K562 (cell line): Measurements from ENCODE around the gene CHEK2. TPM values are rescaled to one million over a fixed set of nuclear protein-coding genes. Genes with fewer than 3 reads are reported as not detected.

Source experiments
- ATAC-seq: fragments of 200-7000 bp; cut with Tn5 transposase; 3 replicates; pipeline ENCODE4 v1.9.1; 2020; ENCODE audit warnings: moderate library complexity
- BruUV-seq: library from RNA; stranded (reverse); fragments of 400-500 nt; replicated peaks from 2 replicates; lab custom pipeline; 2021; lab: Mats Ljungman, UMichigan
- CTCF ChIA-PET: fragments of 300-600 bp; formaldehyde crosslinking; extraction: SDS; loops from one replicate; lab custom pipeline; 2021; ENCODE audit warnings: low intra/inter-chr PET ratio; lab: Yijun Ruan, JAX
- POLR2A ChIA-PET: fragments of 300-600, 350-650 bp; sonication (Branson Sonifier 250); formaldehyde crosslinking; extraction: SDS; loops from one replicate; lab custom pipeline; 2021; ENCODE audit warnings: antibody characterized with exemption, inconsistent platforms; lab: Yijun Ruan, JAX
- DNase-seq, 4 experiments: peaks; one replicate each; pipeline versions ENCODE4 v3.0.0 to v3.0.0-alpha.2; 2011 to 2018; ENCODE audit warnings: low spot score in 3 of 4, mixed read lengths in 3 of 4; ENCODE audit errors: extremely low read depth in 1 of 4
- FAIRE-seq: peaks from 2 replicates; lab custom pipeline; 2011; peaks lifted over from hg19 to GRCh38; lab: Jason Lieb, UNC
- H2AFZ ChIP-seq: 2 replicates; pipeline ENCODE4 v1.6.0; 2011; ENCODE audit warnings: low read depth, low read length, control low read depth, inconsistent platforms
- H3K27ac ChIP-seq: fragments of 200-600 bp; 3 replicates; pipeline ENCODE4 v1.8.0; 2011; ENCODE audit warnings: low read depth, mild to moderate bottlenecking, control low read depth, inconsistent platforms, low read length, moderate library complexity, mixed read lengths; ENCODE audit errors: extremely low read depth
- H3K27me3 ChIP-seq, 2 experiments: fragments of 300-600 bp in 1 of 2; 2 replicates in 1 of 2; 3 replicates in 1 of 2; pipeline versions ENCODE4 v1.6.0 to v1.8.0; 2011; ENCODE audit warnings: inconsistent platforms in 2 of 2, low read length in 2 of 2, mild to moderate bottlenecking in 1 of 2, mixed read lengths in 1 of 2, moderate library complexity in 1 of 2; ENCODE audit not compliant: control insufficient read depth in 2 of 2, insufficient read depth in 2 of 2
- H3K36me3 ChIP-seq: fragments of 300-600 bp; 3 replicates; pipeline ENCODE4 v1.8.0; 2011; ENCODE audit warnings: mild to moderate bottlenecking, low read length, inconsistent platforms; ENCODE audit not compliant: control insufficient read depth, insufficient read depth
- H3K4me1 ChIP-seq, 2 experiments: fragments of 200-600 bp in 1 of 2; replicated peaks in 1 of 2; 2 replicates in 1 of 2; 3 replicates in 1 of 2; pipeline versions ENCODE4 v1.5.1 to v1.8.0; 2011; ENCODE audit warnings: inconsistent platforms in 2 of 2, low read length in 2 of 2, mild to moderate bottlenecking in 1 of 2, mixed read lengths in 1 of 2, moderate library complexity in 1 of 2; ENCODE audit not compliant: control insufficient read depth in 2 of 2, insufficient read depth in 2 of 2
- H3K4me2 ChIP-seq: 2 replicates; pipeline ENCODE4 v1.6.1; 2011; ENCODE audit warnings: low read length, control low read depth, inconsistent platforms, mixed read lengths; ENCODE audit not compliant: insufficient read depth
- H3K4me3 ChIP-seq: fragments of 200-600 bp; sonication (generic), shearing (Covaris generic); 2 replicates; pipeline ENCODE4 v1.5.1; 2016; ENCODE audit warnings: control low read depth, inconsistent platforms
- H3K79me2 ChIP-seq: fragments of 200-600 bp; 3 replicates; pipeline ENCODE4 v1.8.0; 2011; ENCODE audit warnings: low read length, inconsistent platforms; ENCODE audit not compliant: control insufficient read depth, insufficient read depth
- H3K9ac ChIP-seq, 2 experiments: 2 replicates each; pipeline versions ENCODE4 v1.6.0 to v1.6.1; 2011; ENCODE audit warnings: low read depth in 2 of 2, low read length in 2 of 2, control low read depth in 1 of 2, inconsistent platforms in 1 of 2, mild to moderate bottlenecking in 1 of 2, mixed read lengths in 1 of 2; ENCODE audit not compliant: insufficient read depth in 1 of 2
- H3K9me1 ChIP-seq: one replicate; pipeline ENCODE4 v1.6.0; 2011; ENCODE audit warnings: inconsistent platforms, mild to moderate bottlenecking, low read length, moderate library complexity; ENCODE audit not compliant: control insufficient read depth, insufficient read depth
- H3K9me3 ChIP-seq: replicated peaks from 2 replicates; pipeline ENCODE4 v1.5.1; 2011; ENCODE audit warnings: low read depth, low read length, inconsistent platforms; ENCODE audit not compliant: control insufficient read depth, insufficient read depth
- H4K20me1 ChIP-seq: replicated peaks from 2 replicates; pipeline ENCODE4 v1.6.1; 2011; ENCODE audit warnings: low read length, inconsistent platforms, mixed read lengths; ENCODE audit not compliant: control insufficient read depth, insufficient read depth
- CBX8 ChIP-seq: fragments of 200-600 bp; sonication (generic); IDR thresholded peaks from 2 replicates; pipeline ENCODE4 v1.6.1; 2012; ENCODE audit warnings: borderline replicate concordance, mixed run types, low read depth, mild to moderate bottlenecking, moderate library complexity, mixed read lengths, low read length, control low read depth, inconsistent platforms; ENCODE audit not compliant: poor library complexity, severe bottlenecking; ENCODE audit errors: extremely low read depth
- CCNT2 ChIP-seq: IDR thresholded peaks from 2 replicates; pipeline ENCODE4 v1.6.1; 2011; ENCODE audit warnings: borderline replicate concordance, low read depth, mild to moderate bottlenecking, moderate library complexity, mixed read lengths, low read length; ENCODE audit not compliant: insufficient read length; ENCODE audit errors: extremely low read depth
- CEBPG ChIP-seq, 3 experiments: fragments of 200-800 bp in 1 of 3; sonication (Bioruptor generic) in 1 of 3; sonication (generic) in 1 of 3; formaldehyde crosslinking in 1 of 3; IDR thresholded peaks in 2 of 3; conservative IDR thresholded peaks in 1 of 3; 2 replicates each; pipeline versions ENCODE4 v1.6.1 to v1.8.0; 2016 to 2022; ENCODE audit warnings: missing compliant biosample characterization in 2 of 3, missing genetic modification characterization in 2 of 3, mild to moderate bottlenecking in 1 of 3, missing genetic modification reagents in 1 of 3
- NFATC3 ChIP-seq: fragments of 450-650 bp; IDR thresholded peaks from 2 replicates; pipeline ENCODE4 v1.6.1; 2017; ENCODE audit warnings: mild to moderate bottlenecking
- NR1H2 ChIP-seq: sonication (generic); formaldehyde crosslinking; IDR thresholded peaks from 2 replicates; pipeline ENCODE4 v1.4.0; 2020; ENCODE audit warnings: mild to moderate bottlenecking, missing genetic modification reagents
- NR4A1 ChIP-seq, 2 experiments: fragments of 250-450 bp in 1 of 2; fragments of 450-650 bp in 1 of 2; sonication (Bioruptor Pico) in 1 of 2; IDR thresholded peaks; 2 replicates each; pipeline versions ENCODE4 v1.4.0 to v1.6.1; 2016 to 2020; ENCODE audit warnings: mild to moderate bottlenecking in 2 of 2, missing compliant biosample characterization in 1 of 2, missing genetic modification characterization in 1 of 2, moderate library complexity in 1 of 2
- RB1 ChIP-seq: fragments of 450-650 bp; IDR thresholded peaks from 2 replicates; pipeline ENCODE4 v1.6.1; 2017; ENCODE audit warnings: low read depth, mild to moderate bottlenecking
- SPI1 ChIP-seq: IDR thresholded peaks from 2 replicates; pipeline ENCODE4 v1.6.1; 2011; ENCODE audit warnings: low read depth, low read length, control low read depth, borderline replicate concordance
- ZNF212 ChIP-seq: fragments of 450-650 bp; formaldehyde crosslinking; IDR thresholded peaks from 2 replicates; pipeline ENCODE4 v1.4.0; 2020; ENCODE audit warnings: mild to moderate bottlenecking
- ZNF696 ChIP-seq: fragments of 250-450 bp; sonication (Bioruptor Pico); conservative IDR thresholded peaks from 2 replicates; pipeline ENCODE4 v1.4.0; 2020; ENCODE audit warnings: mild to moderate bottlenecking, moderate library complexity
- WGBS: fragments of 100-300 bp; shearing (Covaris generic); methylation state at CpG from one replicate; pipeline ENCODE4 v1.1.6; 2016; ENCODE audit warnings: low coverage, mixed read lengths; ENCODE audit not compliant: insufficient coverage; ENCODE audit errors: missing lambda C conversion rate; 5-methylcytosine and 5-hydroxymethylcytosine counted together
- in situ Hi-C: fragments of 300-500 bp; cut with MboI; formaldehyde crosslinking; loops from 4 replicates; pipeline ENCODE4 v1.15.0; 2018; ENCODE audit warnings: inconsistent platforms, mixed read lengths
- intact Hi-C: fragments of 100-400 bp; cut with micrococcal nuclease; formaldehyde crosslinking; loops from 2 replicates; pipeline ENCODE4 v1.14.2; 2022
- polyA plus RNA-seq, 8 experiments: library from polyadenylated mRNA; depleted of rRNA in 4 of 8; stranded (reverse) in 5 of 8; unstranded in 3 of 8; fragments of >200 nt; fragmentation: Nextera tagmentation in 2 of 8; fragmentation: Illumina TruSeq in 1 of 8; extraction: Ambion mirVana in 2 of 8; extraction: Trizol in 1 of 8; gene quantifications; 2 replicates each; pipeline versions ENCODE4 v1.2.1 to v1.2.3, GENCODE V29; 2011 to 2014; ENCODE audit warnings: inconsistent platforms in 1 of 8, missing spikeins in 1 of 8
- total RNA-seq, 7 experiments: library from RNA; depleted of rRNA in 6 of 7; stranded (reverse); fragments of >200 nt in 6 of 7; fragmentation: Illumina TruSeq in 2 of 7; extraction: Trizol in 2 of 7; gene quantifications; 2 replicates each; pipeline versions ENCODE4 v1.2.1 to v1.2.3, GENCODE V29; 2011 to 2021; ENCODE audit warnings: low replicate concordance in 1 of 7

The CHEK2 gene
- total and polyA plus RNA-seq, 9 of the 15 experiments (the other 6 are each of a cell fraction or from before 2014, with no cell fraction given) = 28.7 to 102 (median 58.0) TPM

DNA sequence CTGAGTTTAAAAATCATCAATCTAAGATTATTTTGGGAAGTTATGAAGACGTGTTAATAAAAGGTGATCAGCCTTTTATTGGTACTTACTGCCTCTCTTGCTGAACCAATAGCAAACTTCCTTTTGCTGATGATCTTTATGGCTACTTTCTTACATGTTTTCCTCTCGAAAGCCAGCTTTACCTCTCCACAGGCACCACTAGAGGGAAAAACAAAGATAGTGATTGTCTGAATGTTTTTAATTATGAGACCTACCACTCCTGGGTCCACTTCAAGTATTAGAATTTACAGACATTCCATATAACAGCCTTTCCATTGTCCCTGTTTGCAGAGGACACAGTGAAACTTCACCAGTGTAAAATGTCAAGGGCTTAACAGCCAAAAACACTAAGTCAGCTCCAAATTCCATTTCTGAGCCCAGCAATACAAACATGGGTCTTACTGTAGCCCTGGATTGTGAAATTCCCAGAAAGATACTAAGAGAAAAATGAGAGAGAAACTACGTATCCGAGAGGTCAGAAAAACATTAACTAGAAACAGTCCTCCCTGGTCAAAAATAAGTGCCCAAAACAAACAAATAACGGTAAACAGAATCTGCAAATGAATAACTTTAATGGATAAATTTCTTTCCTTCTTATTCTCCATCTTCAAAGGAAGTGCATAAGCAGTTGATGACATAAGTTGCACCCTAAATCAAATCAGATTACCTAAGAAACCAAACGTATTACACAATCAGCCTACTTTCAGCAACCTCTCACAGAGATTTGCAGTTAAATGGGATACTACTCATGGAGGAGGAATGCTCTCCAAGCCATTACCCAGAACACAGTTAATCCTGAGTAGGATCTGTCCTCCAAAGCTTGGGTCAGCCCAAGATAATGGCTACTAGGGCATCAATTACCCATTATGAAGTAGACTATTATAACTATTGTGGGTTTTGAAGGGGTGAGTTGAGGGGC, 29.5 kb downstream of the CHEK2 start (continued):
- TF ChIP-seq CEBPG (CRISPR knock-in tag; IDR thresholded peaks at IDR 0.05) (no peak), CEBPG (tag; conservative IDR thresholded peaks at IDR 0.05 in 1 of 2, IDR thresholded peaks at IDR 0.05 in 1 of 2) (peak; percentile 42 to 71; a peak in 3 of 4 replicates), NR4A1 (CRISPR knock-in tag; IDR thresholded peaks at IDR 0.05) (no peak), NR4A1 (tag; IDR thresholded peaks at IDR 0.05) (no peak), NFATC3 (no peak), NR1H2 (CRISPR knock-in tag) (no peak)

DNA sequence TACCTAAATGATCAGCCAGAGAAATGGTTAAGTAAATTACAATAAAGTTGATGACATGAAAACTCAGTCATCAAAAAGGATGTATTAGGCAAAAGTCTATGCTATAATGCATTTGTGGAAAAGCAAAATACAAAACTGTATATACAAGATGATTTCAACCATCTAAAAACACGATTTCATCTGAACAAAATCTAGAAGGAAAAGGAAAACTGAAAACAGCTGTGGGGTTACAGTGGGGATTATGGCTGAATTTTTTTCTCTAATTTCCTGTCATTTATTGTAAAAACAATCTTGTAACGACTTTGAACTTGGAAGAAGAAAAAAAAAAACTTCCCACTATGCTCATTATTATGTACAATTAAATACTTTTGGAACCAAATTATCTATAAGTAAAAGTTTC, 30.3 kb downstream of the CHEK2 start:
- no peak for ATAC-seq
- H3K27ac ChIP-seq = no peak overlapping the region
- no peak overlapping the region for H3K9ac ChIP-seq

More for the DNA sequence above, 30.3 kb downstream of the CHEK2 start:
- DNase-seq (no peak), FAIRE-seq (no peak)
- Histone ChIP-seq H3K79me2 (no peaks in the 10 kb centered on the region), H3K27me3 (no peaks in the 10 kb centered on the region), H3K4me2 (no peak overlapping the region), H3K4me1 (no peaks in the 10 kb centered on the region), H3K9me3 (no peaks in the 10 kb centered on the region), H3K4me3 (no peak overlapping the region), H3K36me3 (peaks cover 60% of the 10 kb centered on the region), H2AFZ (no peak overlapping the region), H4K20me1 (no peaks in the 10 kb centered on the region), H3K9me1 (no peaks in the 10 kb centered on the region)
- intact Hi-C loops = no loop called here
- in situ Hi-C loops = no loop called here
- ChIA-PET CTCF (interaction anchor here (0.8 kb wide), 1 partner anchor 111 kb away, joined by 3 read pairs; no protein-coding TSS in a partner anchor), POLR2A (no interaction called here)
- WGBS = 75% methylated on average over 2 of the region's 2 CpGs
- TF ChIP-seq CCNT2 (no peak), RB1 (no peak), CBX8 (no peak), ZNF696 (no peak), ZNF212 (no peak), SPI1 (no peak)
- BruUV-seq = no TSS peak
